OCI-LY1 (cell line): ENCODE measurements around the gene TSR3.

Experiments
- H2AFZ ChIP-seq: fragments of 200-600 bp; sonication (generic), shearing (Covaris generic); 2 replicates; pipeline ENCODE4 v1.6.0; 2014; ENCODE audit warnings: antibody characterized with exemption, mild to moderate bottlenecking, low read length
- H3F3A ChIP-seq: fragments of 200-600 bp; sonication (generic), shearing (Covaris generic); 2 replicates; pipeline ENCODE4 v1.6.0; 2014; ENCODE audit warnings: mild to moderate bottlenecking, antibody characterized with exemption, low read length, moderate library complexity; ENCODE audit not compliant: insufficient read depth
- H3K27ac ChIP-seq: fragments of 200-600 bp; sonication (generic); 2 replicates; pipeline ENCODE4 v1.5.1; 2014; ENCODE audit warnings: low read length, mixed run types, mild to moderate bottlenecking, low read depth; ENCODE audit not compliant: poor library complexity, severe bottlenecking
- H3K27me3 ChIP-seq: fragments of 200-600 bp; sonication (generic); 2 replicates; pipeline ENCODE4 v1.6.0; 2014; ENCODE audit warnings: antibody characterized with exemption, mild to moderate bottlenecking, low read length, moderate library complexity; ENCODE audit not compliant: insufficient read depth
- H3K36me3 ChIP-seq: fragments of 200-600 bp; sonication (generic); 2 replicates; pipeline ENCODE4 v1.6.1; 2014; ENCODE audit warnings: mild to moderate bottlenecking, antibody characterized with exemption, low read length, moderate library complexity, mixed read lengths; ENCODE audit not compliant: insufficient read depth
- H3K4me1 ChIP-seq: fragments of 200-600 bp; sonication (generic); 2 replicates; pipeline ENCODE4 v1.5.1; 2014; ENCODE audit warnings: mild to moderate bottlenecking, low read length, moderate library complexity; ENCODE audit not compliant: insufficient read depth, severe bottlenecking
- H3K4me2 ChIP-seq: fragments of 200-600 bp; sonication (generic), shearing (Covaris generic); 2 replicates; pipeline ENCODE4 v1.6.1; 2014; ENCODE audit warnings: low read length
- H3K4me3 ChIP-seq: fragments of 200-600 bp; sonication (generic); 2 replicates; pipeline ENCODE4 v1.5.1; 2014; ENCODE audit warnings: low read length, low read depth, mild to moderate bottlenecking, mixed read lengths; ENCODE audit not compliant: poor library complexity, severe bottlenecking
- H3K79me2 ChIP-seq: fragments of 200-600 bp; shearing (Covaris generic); 2 replicates; pipeline ENCODE4 v1.6.1; 2016; ENCODE audit warnings: mixed run types, low read length, mixed read lengths; ENCODE audit not compliant: insufficient read depth
- H3K9ac ChIP-seq: fragments of 200-600 bp; sonication (generic), shearing (Covaris generic); 2 replicates; pipeline ENCODE4 v1.6.1; 2014; ENCODE audit warnings: mild to moderate bottlenecking, low read length, mixed read lengths
- H3K9me2 ChIP-seq: fragments of 200-600 bp; sonication (generic), shearing (Covaris generic); 2 replicates; pipeline ENCODE4 v1.6.1; 2014; ENCODE audit warnings: low read depth, mild to moderate bottlenecking, low read length, mixed read lengths
- H3K9me3 ChIP-seq: fragments of 200-600 bp; shearing (Covaris generic); 2 replicates; pipeline ENCODE4 v1.6.1; 2014; ENCODE audit warnings: low read length, mixed read lengths
- H4K20me1 ChIP-seq: fragments of 200-600 bp; sonication (generic), shearing (Covaris generic); 2 replicates; pipeline ENCODE4 v1.6.0; 2016; ENCODE audit warnings: mild to moderate bottlenecking, low read length; ENCODE audit not compliant: insufficient read depth
- EZH2 ChIP-seq: fragments of 200-600 bp; sonication (generic), shearing (Covaris generic); IDR thresholded peaks from 2 replicates; pipeline ENCODE4 v1.8.0; 2017; ENCODE audit warnings: borderline replicate concordance, mixed run types, mild to moderate bottlenecking, antibody characterized with exemption, low read length, moderate library complexity, mixed read lengths
- TF ChIP-seq, protein P1 (sequence below): fragments of 200-600 bp; sonication (generic), shearing (Covaris generic); IDR thresholded peaks from 2 replicates; pipeline ENCODE4 v1.5.1; 2017; ENCODE audit warnings: mild to moderate bottlenecking, antibody characterized with exemption, low read length, moderate library complexity, mixed read lengths

The TSR3 gene

DNA sequence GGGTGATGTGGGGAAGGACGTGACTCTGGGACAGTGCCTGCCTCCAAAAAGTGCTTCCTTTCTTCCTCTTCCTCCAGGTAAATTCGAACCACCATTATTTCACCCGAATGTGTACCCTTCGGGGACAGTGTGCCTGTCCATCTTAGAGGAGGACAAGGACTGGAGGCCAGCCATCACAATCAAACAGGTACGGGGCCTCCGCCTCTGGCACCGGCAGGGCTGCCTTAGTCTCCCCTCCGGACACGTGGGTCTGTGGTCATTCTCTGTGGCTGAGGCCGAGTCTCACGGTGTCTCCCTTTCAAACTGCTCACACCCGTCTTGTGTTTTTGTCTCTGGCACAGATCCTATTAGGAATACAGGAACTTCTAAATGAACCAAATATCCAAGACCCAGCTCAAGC is 31.6 kb downstream of the TSR3 start:
- H3K79me2 ChIP-seq: no peaks in the 10 kb centered on the region
- H3K4me2 ChIP-seq: no peak overlapping the region
- no peaks in the 10 kb centered on the region for H3F3A ChIP-seq
- no peak overlapping the region for H2AFZ ChIP-seq
- H4K20me1 ChIP-seq: no peaks in the 10 kb centered on the region
- no peak overlapping the region for H3K9ac ChIP-seq
- TF ChIP-seq, protein P1, sequence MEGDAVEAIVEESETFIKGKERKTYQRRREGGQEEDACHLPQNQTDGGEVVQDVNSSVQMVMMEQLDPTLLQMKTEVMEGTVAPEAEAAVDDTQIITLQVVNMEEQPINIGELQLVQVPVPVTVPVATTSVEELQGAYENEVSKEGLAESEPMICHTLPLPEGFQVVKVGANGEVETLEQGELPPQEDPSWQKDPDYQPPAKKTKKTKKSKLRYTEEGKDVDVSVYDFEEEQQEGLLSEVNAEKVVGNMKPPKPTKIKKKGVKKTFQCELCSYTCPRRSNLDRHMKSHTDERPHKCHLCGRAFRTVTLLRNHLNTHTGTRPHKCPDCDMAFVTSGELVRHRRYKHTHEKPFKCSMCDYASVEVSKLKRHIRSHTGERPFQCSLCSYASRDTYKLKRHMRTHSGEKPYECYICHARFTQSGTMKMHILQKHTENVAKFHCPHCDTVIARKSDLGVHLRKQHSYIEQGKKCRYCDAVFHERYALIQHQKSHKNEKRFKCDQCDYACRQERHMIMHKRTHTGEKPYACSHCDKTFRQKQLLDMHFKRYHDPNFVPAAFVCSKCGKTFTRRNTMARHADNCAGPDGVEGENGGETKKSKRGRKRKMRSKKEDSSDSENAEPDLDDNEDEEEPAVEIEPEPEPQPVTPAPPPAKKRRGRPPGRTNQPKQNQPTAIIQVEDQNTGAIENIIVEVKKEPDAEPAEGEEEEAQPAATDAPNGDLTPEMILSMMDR: no peak
- TF ChIP-seq EZH2: no peak
- H3K4me3 ChIP-seq: no peak overlapping the region
- H3K27me3 ChIP-seq: no peaks in the 10 kb centered on the region
- peaks cover 1% of the 10 kb centered on the region for H3K4me1 ChIP-seq
- H3K36me3 ChIP-seq: peaks cover 96% of the 10 kb centered on the region
- no peaks in the 10 kb centered on the region for H3K9me2 ChIP-seq
- H3K27ac ChIP-seq: no peak overlapping the region
- H3K9me3 ChIP-seq: no peaks in the 10 kb centered on the region

DNA sequence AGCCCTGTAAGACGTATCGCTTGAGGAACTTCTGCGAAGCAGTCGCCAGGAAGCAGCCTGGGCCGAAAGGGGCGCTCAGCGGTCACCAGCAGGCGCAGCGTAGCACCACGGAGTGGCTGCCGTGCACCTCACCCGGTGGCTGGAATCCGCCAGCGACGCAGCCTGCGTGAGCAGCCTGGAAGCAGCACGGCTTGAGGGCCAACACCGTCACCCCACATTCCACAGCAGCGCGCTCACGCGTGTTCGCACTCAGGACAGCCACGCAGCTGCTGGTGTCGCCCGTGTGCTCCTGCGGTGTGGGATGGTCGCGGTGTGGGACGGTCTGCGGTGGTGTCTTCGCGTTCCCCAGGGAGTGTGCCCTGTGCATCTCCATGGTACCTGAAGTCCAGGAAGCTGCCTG is 32.6 kb downstream of the TSR3 start:
- no peak overlapping the region for H3K9ac ChIP-seq
- H2AFZ ChIP-seq: no peak overlapping the region
- H3F3A ChIP-seq: no peaks in the 10 kb centered on the region
- TF ChIP-seq, protein P1: no peak
- TF ChIP-seq EZH2: no peak
- H3K4me3 ChIP-seq: no peak overlapping the region
- H3K36me3 ChIP-seq: peaks cover 97% of the 10 kb centered on the region
- H3K4me1 ChIP-seq: no peaks in the 10 kb centered on the region
- no peak overlapping the region for H3K27ac ChIP-seq
- peaks cover 3% of the 10 kb centered on the region for H3K79me2 ChIP-seq
- no peaks in the 10 kb centered on the region for H4K20me1 ChIP-seq
- no peaks in the 10 kb centered on the region for H3K27me3 ChIP-seq
- H3K9me3 ChIP-seq: no peaks in the 10 kb centered on the region
- no peak overlapping the region for H3K4me2 ChIP-seq
- no peaks in the 10 kb centered on the region for H3K9me2 ChIP-seq

DNA sequence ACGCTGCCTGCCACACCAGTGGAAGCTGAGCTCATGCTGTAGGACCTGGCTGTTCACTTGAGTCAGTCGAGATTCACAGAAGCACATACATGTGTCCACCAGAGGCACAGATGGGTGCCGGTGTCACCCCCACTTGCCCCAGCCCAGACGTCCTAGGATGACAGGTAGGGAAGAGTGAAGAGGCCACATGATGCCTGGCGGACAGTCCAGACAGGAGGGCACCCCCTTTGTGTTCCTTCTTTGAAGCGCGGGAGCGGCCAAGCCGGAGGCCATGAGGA is 33.5 kb downstream of the TSR3 start:
- H2AFZ ChIP-seq: no peak overlapping the region
- no peak overlapping the region for H3K27ac ChIP-seq
- H3K36me3 ChIP-seq: peaks cover 96% of the 10 kb centered on the region
- no peak overlapping the region for H3K4me3 ChIP-seq
- H3K27me3 ChIP-seq: no peaks in the 10 kb centered on the region
- no peaks in the 10 kb centered on the region for H3K9me2 ChIP-seq
- TF ChIP-seq EZH2: no peak
- TF ChIP-seq, protein P1: no peak
- H3K79me2 ChIP-seq: peaks cover 11% of the 10 kb centered on the region
- no peaks in the 10 kb centered on the region for H3K4me1 ChIP-seq
- H3F3A ChIP-seq: no peaks in the 10 kb centered on the region
- no peak overlapping the region for H3K4me2 ChIP-seq
- no peaks in the 10 kb centered on the region for H3K9me3 ChIP-seq
- no peak overlapping the region for H3K9ac ChIP-seq
- H4K20me1 ChIP-seq: no peaks in the 10 kb centered on the region
